ENCODE data around the gene ST8SIA5.

ST8SIA5 gene

DNA sequence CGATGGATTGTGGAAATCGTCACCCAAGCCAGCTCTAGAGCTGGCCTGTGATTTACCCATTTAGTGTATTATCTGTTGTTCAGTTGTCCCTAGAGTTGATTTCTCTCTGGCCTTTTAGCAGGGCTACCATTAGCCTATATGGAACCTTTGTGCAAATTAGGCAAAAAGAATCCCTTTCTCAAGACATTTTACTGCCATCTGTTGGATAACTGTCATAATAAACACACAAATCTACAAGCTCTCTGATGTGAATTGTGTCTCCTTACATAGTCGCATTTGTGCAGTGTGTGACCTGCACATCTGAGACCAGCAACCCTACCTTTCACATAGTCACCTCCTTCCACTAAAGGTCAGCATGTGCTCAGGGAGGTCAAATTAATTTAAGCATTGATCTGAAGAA lies 133.9 kb downstream of the ST8SIA5 start:
- DNase-seq: peak; percentile 4 to 18

DNA sequence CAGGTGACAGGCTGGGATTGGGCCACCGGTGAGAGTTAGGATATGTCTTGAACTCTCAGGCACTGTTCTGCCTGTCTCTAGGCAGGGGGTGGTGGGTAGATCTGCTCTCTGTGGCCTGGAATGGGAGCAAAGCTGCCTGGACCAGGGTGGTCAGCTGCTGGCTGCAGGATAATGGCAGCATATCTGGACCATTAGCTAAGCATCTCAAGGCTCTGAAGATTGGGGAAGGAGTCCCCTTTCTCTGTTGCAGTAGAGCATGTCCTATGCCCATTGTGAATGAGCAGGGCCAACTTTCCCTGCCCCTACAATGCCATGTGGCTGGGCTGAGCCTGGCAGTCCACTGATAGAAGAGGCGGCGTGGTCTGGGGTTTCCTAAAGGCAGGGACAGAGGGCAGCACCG lies 134.4 kb downstream of the ST8SIA5 start:
- DNase-seq: no peak

- peak; percentile 19 to 30 for DNase-seq
These were observed 135.0 kb downstream of the ST8SIA5 start for GRCh38 chr18:46621871-46622270.

- no peak for DNase-seq
These were observed 135.6 kb downstream of the ST8SIA5 start for GRCh38 chr18:46621111-46621766.

- no peak for DNase-seq
These were observed 137.3 kb downstream of the ST8SIA5 start for GRCh38 chr18:46619559-46619958.

Data from NCI-H526 (cell line).